Vagina (tissue), 2 donors: ENCODE measurements around the gene MEP1A.

Source experiments
- CTCF ChIP-seq, 3 experiments: fragments of 450-650 bp in 2 of 3; fragments of 200-600 bp in 1 of 3; sonication (generic) in 1 of 3; IDR thresholded peaks; one replicate each; pipeline ENCODE4 v1.5.1; 2017 to 2019; ENCODE audit warnings: antibody characterized with exemption in 3 of 3, mild to moderate bottlenecking in 2 of 3, moderate library complexity in 2 of 3
- POLR2A ChIP-seq, 2 donors: fragments of 450-650 bp; IDR thresholded peaks; one replicate each; pipeline ENCODE4 v1.6.1; 2017; ENCODE audit warnings: antibody characterized with exemption in 2 of 2, mild to moderate bottlenecking in 2 of 2, moderate library complexity in 2 of 2

- TF ChIP-seq CTCF (IDR thresholded peaks at IDR 0.05) (no peak), POLR2A (IDR thresholded peaks at IDR 0.05) (no peak)
Observed at GRCh38 chr6:46794068-46794467, 879 bp downstream of the MEP1A start.
